DMS53 (cell line): ENCODE data around the gene SFMBT1.

ENCODE experiments used
- DNase-seq: peaks from one replicate; lab custom pipeline; 2025; lab: John Stamatoyannopoulos, UW

SFMBT1 gene

DNA sequence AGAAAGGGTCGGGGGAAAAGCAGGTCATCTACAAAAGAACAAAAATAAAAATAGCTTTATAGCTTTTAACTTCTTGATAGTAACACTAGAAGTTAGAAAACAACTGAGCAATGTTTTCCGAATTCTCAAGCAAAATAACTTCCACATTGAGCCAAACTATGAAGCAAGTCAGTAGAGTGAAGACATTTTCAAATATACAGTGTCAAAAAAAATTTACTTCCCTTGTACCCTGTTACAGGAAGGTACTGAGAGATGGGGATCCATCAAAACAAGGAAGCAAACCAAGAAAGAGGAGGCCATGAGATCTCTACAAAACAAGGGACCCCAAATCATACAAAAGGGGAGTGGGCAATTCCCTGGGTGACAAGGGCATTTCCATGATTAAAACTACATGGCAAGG, 121.9 kb downstream of the SFMBT1 start:
- DNase-seq, result no peak

DNA sequence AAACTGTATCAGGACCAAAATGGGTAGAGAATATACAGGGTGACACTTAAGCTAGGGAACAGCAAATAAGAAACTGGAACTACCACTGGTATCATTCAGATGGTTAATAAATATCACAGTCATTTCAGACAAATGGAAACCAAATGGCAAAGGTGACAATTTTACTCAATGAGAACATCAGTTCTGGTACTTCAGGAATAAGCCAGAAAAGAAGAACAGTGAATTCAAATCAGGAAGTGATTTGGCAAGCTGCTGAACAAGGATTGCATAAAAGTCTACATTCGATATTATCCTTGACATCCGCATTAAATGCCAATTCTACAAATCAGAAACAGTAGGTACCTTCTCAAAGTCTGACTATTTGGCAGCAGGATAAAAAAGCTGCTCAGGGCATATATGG, 125.0 kb downstream of the SFMBT1 start:
- no peak for DNase-seq

DNA sequence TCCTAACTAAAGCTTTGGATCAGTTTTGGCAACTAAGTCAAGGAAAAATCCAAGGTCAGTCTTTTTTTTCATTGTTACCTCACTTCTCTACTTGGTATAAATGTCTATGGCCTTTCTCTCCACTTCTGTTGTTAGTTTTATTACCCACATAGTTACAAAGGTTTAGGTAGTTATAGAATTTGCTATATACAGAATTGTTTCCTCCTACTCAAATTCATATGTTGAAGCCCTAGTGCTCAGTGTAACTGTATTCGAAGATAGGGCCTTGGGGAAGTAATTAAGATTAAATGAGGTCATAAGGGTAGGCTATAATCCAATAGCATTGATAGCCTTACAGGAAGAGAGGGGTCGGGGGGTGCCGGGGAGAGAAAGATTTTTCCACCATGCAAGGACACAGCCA, 128.8 kb downstream of the SFMBT1 start:
- no peak for DNase-seq

DNA sequence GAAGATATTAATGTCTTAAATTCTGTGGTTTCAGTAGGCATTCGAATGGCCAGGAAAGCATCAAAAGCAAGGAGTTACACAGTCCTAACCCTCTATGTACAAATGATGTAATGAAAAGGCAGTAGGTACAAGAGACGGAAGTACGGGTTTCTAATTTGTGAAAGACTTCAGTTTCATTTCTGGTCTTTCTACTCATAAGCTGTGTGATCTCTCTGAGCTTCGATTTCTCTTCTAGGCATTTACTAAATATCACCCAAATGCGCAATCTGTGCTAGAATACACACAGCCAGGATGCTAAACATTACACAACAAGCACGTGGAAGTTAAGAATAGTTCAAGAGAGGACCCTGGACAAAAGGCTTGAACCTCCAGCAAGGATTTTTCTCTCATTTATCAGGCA, 130.6 kb downstream of the SFMBT1 start:
- no peak for DNase-seq

DNA sequence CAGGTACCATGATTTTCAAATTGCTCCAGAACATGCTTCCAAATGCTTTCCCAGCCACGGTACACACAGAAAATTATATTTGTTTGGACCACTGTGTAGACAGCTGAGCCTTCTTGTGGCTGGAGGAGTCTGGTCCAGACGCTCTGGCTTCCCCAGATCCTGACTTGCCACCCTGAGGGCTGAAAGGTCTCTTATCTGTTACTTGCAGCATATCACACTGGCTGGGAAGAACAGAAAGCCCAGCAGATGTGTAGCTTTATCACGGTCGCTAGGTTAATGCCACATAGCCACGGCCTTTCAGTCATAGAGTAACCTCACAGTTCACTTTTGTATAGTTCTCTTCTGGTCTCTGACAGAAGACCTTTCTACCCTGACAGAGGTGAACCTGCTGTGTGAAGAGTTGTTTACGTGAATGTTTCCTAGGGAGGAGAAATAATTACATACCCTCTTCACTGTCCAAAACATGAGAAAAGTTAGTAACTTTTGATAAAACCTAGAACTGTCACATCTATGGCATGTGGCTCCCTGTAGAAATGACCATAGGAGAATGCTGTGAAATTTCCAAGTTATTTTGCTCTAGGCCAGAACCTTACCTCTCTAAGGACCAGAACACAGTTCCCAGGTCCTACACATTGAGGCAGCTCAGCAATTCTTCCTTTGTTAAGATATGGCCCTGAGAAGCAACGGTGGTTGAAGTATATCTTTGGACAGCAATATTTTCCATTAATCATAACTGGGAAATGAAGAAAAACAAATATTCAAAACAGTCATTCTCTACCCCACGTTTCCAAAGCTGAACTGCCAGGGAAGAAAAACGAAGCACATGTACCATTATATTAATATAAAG, 132.8 kb downstream of the SFMBT1 start:
- no peak for DNase-seq

DNA sequence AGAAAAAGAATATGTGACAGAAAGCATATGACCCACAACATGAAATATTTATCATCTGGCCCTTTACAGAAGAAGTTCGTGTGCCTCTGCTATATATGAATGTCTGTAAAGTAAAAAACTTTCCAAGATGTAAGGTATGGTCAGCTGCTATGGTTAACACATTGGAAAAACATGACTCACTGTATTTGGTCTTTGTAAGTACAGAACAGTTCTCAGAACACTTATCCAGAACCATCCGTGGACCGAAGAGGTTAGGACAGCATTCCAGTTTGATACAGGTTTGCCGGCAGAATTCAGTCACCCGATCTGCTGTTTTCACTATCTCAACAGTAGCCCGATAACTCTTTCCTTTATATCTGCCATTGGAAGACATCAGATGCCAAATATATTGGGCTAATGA, 135.1 kb downstream of the SFMBT1 start:
- DNase-seq, result no peak

DNA sequence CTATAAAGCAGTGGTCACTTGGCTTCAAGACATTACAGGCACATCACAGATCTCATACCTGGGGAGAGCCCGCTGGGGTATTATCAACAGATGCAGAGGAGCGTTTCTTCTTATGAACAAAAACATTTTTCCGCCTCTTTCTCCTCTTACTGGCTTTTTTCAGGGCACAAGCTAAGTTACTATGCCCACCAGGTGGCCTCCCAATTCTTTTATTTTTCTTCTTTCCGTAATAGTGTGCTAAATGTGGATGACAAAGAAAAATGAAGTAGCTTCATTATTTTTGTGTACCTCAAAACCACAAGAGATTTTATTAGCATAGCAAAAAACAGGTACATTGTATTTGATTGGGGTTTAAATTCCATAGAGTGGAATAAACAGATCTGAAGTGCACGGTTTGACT, 138.4 kb downstream of the SFMBT1 start:
- no peak for DNase-seq

DNA sequence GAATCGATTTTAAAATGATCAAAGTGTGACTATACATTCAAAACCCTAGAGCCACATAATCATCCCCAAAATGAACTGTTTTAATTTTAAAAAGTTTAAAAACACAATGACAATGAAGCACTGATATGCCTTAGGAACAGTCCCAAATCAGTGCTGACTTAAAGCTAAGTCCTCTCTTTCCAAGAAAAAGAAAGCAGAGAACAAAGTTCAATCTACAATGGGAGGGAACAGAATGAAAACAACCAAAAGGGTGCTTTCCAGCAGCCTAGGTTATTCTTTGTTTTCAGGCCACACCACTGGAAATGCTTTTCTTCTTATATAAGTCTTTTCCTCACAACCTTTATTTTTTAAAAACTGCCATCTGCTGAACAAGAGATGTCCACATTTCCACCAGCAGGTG, 141.3 kb downstream of the SFMBT1 start:
- no peak for DNase-seq

DNA sequence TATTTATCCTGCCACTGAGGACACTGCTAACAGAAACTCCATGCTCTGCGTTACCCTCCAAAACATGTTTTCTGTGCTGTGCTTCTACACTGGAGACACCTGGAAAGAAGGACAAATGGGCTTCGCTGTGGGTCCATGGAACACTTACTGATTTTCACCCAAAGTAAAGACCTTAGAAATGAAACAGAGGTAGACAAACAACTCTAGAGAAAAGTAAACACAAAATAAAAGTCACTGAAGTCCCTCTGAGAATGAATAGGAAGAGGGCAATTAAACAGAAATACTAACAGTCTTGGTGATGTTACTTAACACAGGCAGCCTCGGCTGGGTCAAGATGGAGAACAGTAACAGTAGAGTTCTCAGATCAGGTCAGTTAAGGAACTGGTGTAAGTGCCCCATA, 141.9 kb downstream of the SFMBT1 start:
- no peak for DNase-seq

DNA sequence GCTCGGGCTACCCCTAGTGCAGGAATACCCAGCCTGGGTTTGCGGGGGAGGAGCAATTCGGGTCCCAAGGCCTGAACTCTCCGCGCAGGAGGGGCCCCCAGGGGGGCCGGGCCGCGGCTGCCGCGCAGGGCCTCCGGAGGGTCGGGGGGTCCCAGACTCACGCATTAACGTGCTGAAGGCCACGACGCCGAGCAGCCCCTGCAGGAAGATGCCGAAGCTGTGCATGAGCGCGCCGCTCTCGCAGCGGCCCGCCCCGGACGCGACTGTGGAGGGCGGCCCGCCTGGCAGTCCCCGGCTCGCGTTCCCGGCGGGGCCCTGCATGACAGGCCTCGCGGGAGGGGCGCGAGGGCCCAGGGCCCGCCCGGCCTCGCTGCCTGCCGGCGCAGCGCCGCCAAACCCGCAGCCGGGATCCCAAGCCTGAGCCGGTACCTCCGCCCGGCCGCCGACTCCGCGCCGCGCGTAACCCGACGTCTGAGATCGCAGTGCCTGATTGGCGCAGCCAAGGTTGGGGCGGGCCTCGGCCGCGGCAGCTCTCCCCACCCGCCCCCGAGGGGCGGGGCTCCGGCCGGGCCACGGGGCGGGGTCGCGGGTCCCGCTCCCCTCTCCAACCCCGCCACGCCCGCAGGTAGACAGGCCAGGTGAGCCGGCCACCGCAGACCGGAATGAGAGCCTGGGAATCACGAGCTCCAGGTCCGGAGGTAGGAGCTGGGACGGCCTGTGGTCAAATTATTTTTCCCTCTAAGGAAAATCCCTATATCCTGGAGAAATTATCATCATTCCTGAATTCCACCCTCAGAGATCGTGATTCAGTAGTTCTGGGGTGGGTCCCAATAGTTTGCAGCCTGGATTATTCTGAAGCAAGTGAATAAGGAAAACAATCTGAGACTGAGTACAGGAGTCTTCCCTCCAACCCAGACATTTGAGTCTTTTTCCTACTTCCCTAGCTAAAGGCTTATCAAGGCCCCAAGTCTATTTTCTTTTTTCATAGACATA, 148.4 kb downstream of the SFMBT1 start, which contains the start of gene STIMATE:
STIMATE (minus strand) TSS at position 419 of the 993 bp plus-strand sequence; CDS start at position 321, 98 bp downstream.
- peak; percentile 80 for DNase-seq

DNA sequence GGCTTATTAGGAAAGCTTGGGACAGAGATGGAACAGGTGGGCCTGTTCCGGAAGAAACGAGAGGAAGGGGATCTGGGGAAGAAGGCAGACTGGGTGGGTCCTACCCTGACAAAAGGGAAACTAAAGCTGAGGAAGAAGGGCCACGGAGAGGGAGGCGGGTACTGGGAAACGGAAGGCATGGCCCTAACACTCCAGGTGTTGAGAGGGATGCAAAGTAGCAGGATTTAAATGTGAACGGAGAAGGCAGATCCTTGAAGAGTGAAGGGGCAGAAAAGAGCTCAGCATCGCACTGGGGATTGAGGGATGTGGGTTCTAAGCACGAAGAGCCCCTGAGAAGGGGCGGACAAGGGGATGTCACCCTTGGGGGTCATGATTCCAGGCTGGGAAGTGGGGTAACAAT, 149.3 kb downstream of the SFMBT1 start:
- DNase-seq, result peak; percentile 20

DNA sequence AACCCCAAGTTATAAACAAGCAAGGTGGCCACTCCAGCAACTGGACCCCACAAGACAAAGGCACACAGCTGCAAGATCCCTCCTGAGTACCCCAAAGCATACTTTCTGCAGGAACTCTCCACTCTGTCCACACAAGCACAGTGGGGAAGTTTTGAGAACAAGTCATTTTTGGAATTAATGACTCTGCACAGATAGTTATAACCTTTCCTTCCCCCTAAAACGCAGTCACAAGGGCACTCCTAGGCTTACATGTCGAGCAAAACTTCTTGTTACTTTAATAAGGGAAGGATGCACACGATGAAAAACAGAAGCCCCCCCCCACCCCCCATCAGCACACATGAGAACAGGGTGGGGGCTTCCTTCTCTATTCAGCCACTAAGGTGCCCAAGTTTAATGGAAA, 149.7 kb downstream of the SFMBT1 start:
- no peak for DNase-seq

DNA sequence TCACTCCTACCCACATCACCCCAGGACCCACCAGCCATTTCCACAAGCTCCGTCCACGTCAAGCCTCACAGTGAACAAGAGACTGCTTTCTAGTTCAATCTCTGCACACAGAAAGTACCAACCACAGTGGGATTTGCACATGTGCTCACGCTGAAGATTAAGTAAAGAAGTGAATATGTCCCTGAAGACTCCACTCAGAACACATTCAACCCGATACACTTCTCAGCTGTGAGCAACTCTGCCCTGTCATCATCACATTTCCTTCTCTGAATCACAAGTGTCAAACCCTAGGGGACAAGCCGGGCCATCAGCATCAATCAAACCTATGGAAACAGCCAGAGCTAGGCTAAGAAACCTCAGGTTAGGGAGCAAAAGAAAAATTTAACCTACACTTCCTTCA, 150.5 kb downstream of the SFMBT1 start:
- DNase-seq, result no peak

DNA sequence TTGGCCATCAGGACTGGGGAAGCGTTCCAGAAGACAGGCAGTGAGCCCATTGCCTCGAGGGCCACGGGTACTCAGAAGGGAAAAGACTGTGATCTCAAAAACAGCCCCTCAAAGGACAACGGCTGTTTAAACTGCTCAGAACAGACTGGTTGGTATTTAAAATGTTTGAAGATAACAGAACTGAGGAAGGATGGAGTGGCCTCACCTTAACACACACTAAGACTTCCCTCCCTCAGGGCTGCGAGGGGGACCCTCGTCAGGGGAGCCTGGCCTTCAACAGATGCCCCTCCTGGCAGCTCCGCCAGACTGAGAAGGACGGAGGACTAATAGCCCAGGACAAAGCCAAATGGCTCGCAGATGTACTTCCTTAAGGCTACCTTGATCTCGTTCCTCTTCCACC, 151.1 kb downstream of the SFMBT1 start:
- DNase-seq, result no peak

DNA sequence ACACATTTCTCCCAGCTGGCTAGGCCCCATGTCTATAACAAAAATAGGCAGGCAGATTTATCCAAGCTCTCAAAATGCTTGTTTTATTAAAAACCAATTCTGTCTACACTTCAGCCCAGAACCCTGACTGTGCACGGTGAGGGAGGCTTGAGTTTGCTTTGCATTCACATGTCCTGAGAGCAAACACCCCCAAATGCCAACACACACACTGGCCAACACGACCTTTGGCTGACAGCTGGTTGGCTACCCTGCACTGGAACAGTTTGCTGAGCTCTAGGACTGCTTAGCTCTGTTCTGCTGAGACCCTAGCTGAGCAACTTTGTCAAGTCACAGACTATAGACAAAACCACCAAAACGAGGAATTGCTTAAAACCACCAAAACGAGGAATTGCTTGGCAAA, 152.2 kb downstream of the SFMBT1 start:
- no peak for DNase-seq

DNA sequence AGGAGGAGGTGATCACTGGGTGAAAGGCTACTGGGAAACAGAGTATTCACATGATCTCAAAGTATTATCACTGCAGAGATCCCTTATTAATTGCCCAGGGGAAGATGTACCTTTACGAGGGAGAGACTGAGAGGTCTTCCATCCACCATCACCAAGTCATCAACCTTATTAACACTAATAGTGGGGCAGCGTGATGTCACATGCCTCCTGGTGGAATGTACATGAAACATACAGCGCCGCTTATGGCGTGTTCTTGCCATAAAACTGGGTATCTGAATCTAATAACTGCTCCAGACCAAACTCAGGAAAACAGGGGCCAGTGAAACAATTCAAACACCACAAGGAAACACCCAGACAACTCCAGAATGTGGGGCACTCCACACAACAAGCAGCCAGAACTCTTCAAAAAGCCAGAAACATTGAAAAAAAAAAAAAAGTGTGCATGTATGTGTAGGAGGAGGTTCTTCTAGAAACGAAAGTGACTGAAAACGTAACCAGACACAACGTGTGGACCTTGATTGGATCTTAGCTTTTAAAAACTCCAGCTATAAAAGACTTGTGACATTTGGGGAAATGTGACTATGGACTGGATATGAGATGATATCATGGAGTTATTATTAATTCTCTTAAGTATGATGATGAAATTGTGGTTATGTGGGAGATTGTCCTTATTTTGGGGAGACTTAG, 153.1 kb downstream of the SFMBT1 start:
- no peak for DNase-seq

DNA sequence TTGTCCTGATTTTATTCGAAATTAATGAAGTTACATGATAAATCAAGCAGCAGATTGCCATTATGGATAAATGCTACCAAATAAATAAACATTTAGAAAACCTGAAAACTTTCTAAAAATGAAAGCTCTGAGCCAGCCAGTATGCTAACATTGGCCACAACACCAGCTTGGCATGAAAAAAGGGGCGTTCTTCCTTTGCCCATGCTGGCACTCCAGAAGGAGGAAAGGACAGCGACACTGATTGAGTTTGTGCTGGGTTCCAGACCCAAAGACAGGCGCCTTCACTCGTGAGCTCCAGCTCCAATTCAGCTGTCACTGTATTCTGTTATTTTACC, 153.6 kb downstream of the SFMBT1 start:
- no peak for DNase-seq

DNA sequence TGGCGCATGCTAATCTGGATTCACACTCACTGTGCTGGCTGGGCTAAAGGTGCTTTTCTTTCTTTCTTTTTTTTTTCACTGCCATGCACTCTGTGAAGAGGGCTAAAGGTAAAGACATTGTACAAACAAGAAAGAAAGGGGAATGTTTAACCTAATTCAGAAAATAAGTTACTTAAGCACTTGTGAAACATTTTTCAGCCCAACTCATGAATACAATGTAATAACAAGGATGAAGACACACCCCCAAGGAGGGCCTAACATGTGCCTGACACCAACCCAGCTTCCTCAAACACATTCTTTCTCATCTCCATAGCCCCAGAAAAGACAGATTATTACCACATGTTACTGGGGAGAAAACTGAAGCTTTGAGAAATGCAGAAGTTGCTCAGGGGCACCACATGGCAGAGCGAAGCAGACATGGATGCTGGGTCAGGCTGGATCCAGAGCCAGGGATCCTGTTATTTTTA, 154.2 kb downstream of the SFMBT1 start:
- DNase-seq, result no peak

DNA sequence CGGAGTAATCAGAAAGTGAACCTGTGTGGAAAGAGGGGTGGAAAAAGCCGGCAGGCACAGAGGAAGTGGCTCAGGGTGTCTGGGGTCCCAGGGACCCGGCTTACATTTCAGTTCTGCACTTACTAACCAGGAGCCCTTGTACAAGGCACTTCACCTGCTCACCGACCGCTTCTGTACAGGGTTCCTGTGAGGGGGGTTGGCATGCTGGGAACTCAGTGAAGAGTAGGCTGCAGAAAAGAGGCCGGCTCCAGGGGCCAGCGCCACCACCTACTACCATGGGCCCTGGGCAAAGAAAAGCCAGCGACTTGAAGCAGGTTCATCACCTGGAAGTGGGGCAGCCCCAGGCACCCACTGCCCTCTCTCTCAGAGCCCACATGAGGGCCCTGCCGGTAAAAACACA, 154.7 kb downstream of the SFMBT1 start:
- DNase-seq, result no peak

DNA sequence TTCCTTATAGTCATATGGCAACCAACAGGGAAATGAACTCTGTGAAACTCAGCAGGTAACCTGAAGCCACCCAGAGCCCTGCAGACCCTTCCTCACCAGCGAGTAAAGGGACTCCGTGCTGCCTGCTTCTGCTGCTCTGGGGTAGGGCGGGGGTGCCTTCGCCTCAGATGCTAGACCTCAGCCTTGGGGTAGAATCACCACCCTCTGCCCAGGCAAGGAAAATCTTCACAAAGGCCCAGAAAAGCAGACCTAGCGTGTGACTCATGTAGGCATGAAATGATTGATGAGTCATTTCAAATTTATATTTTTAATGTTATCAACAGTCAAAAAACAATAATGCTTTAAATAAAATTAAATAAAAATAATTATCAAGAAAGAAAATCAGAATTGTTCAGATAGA, 155.1 kb downstream of the SFMBT1 start:
- no peak for DNase-seq

DNA sequence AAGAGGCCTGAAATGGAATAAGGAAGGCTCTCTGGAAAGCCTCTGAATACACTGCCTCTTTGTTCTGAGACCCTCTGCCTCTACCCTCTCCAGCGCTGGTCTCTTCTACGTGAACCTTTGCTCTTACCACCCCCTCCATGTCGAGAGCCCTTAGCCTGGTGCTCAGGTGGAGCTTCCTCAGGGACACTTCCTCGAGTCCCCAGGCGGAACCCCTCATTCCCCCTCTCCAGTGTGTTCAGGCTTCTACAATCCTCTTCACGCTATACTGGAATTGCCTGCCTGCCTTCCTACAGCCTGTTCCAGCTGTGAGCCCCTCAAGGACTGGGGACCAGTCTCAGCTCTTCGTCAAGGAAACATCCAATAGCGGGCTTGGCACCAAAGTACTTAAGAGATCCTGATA, 156.0 kb downstream of the SFMBT1 start:
- no peak for DNase-seq

DNA sequence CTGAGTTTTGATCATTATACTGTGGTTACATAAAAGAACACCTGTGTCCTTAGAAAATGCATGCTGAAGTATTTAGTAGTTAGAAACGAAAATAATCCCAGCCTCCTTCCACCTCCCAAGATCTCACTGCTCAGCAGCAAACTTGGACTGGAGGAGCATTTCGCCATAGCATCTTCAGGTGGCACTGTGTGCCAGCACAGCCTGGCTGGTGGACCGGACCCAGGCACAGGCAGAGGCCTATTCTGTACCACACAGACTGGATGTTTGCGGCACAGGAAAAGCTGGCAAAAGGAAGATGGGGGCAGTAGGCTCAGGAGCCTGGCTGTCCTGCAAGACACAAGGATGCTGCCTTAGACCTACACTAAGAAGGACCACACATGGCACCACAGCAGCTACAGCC, 158.7 kb downstream of the SFMBT1 start:
- DNase-seq, result no peak
